Osteoblast (primary cell): ENCODE data around the gene TDRD9. TPM values are rescaled to one million over a fixed set of nuclear protein-coding genes. Genes with fewer than 3 reads are reported as not detected.

ENCODE experiments used
- DNase-seq: peaks from one replicate; pipeline ENCODE4 v3.0.0; 2011; ENCODE audit warnings: low spot score, mixed read lengths; ENCODE audit not compliant: insufficient read length; ENCODE audit errors: missing footprints
- H2AFZ ChIP-seq: 2 replicates; pipeline ENCODE4 v1.6.0; 2011; ENCODE audit warnings: mild to moderate bottlenecking, low read length
- H3K27ac ChIP-seq: 2 replicates; pipeline ENCODE4 v1.5.1; 2011; ENCODE audit warnings: mild to moderate bottlenecking, low read depth, low read length, moderate library complexity
- H3K27me3 ChIP-seq: 2 replicates; pipeline ENCODE4 v1.6.0; 2012; ENCODE audit warnings: mild to moderate bottlenecking, control low read depth, inconsistent platforms, low read length, moderate library complexity; ENCODE audit not compliant: insufficient read depth
- H3K36me3 ChIP-seq: 2 replicates; pipeline ENCODE4 v1.5.1; 2011; ENCODE audit warnings: mild to moderate bottlenecking, low read length, control low read depth, moderate library complexity; ENCODE audit not compliant: insufficient read depth
- H3K4me1 ChIP-seq: 2 replicates; pipeline ENCODE4 v1.5.1; 2011; ENCODE audit warnings: mild to moderate bottlenecking, low read length, control low read depth, moderate library complexity; ENCODE audit not compliant: insufficient read depth
- H3K4me2 ChIP-seq: 2 replicates; pipeline ENCODE4 v1.6.0; 2011; ENCODE audit warnings: mild to moderate bottlenecking, low read length; ENCODE audit not compliant: insufficient read depth
- H3K4me3 ChIP-seq: fragments of 200-600 bp; sonication (generic); 3 replicates; pipeline ENCODE4 v1.5.1; 2012; ENCODE audit warnings: mild to moderate bottlenecking, low read length, inconsistent platforms; ENCODE audit not compliant: insufficient read depth
- H3K79me2 ChIP-seq: 2 replicates; pipeline ENCODE4 v1.6.0; 2012; ENCODE audit warnings: mild to moderate bottlenecking, low read length, control low read depth, inconsistent platforms; ENCODE audit not compliant: insufficient read depth
- H3K9me3 ChIP-seq: 2 replicates; pipeline ENCODE4 v1.5.1; 2011; ENCODE audit warnings: low read depth, low read length, control low read depth
- H4K20me1 ChIP-seq: 2 replicates; pipeline ENCODE4 v1.6.0; 2012; ENCODE audit warnings: mild to moderate bottlenecking, low read length, control low read depth; ENCODE audit not compliant: insufficient read depth
- CTCF ChIP-seq: IDR thresholded peaks from 2 replicates; pipeline ENCODE4 v1.5.1; 2011; ENCODE audit warnings: mild to moderate bottlenecking, low read depth, low read length, moderate library complexity; ENCODE audit errors: extremely low read depth
- total RNA-seq: library from RNA; depleted of rRNA; stranded (reverse); fragments of >200 nt; gene quantifications from 2 replicates; pipeline ENCODE4 v1.2.3, GENCODE V29; 2012

Gene TDRD9
- total RNA-seq, 1 donor, result 1.1 TPM

DNA sequence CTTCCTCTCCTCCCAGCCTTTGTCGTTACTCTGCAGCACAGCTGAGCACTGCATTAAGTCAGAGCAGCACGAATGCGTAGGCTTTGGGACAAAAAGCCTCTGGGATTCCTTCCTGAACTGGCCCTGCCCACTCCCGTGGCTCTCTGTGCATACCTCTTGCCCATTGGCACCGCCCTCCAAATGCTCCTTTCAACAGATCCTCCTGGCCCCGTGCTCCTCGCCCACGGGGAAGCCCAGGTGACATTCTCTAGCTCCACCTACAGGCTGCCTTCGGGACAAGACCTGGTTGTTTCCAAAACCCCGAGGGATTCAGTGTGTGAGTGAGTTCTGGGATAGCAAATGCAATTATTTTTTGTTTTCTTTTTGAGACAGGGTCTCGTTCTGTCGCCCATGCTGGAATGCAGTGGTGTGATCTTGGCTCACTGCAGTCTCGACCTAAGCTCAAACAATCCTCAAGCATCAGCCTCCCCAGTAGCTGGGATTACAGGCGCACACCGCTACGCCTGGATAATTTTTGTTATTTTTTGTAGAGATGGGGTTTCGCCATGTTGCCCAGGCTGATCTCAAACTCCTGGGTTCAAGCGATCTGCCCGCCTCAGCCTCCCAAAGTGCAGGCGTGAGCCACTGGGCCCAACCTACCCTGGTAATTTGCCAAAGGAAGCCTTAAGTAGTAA lies 17.9 kb upstream of the TDRD9 start:
- no peak overlapping the region for H3K27ac ChIP-seq
- H3K27me3 ChIP-seq, result no peaks in the 10 kb centered on the region
- no peak for DNase-seq
- H3K4me3 ChIP-seq, result peak overlapping the region; percentile 11
- H3K4me1 ChIP-seq, result peaks cover 8% of the 10 kb centered on the region
- peak overlapping the region; percentile 71 for H3K4me2 ChIP-seq
- peak overlapping the region; percentile 79 for H2AFZ ChIP-seq
- TF ChIP-seq CTCF, result peak; percentile 77
- H3K9me3 ChIP-seq, result no peaks in the 10 kb centered on the region
- H3K79me2 ChIP-seq, result peaks cover 9% of the 10 kb centered on the region
- peaks cover 28% of the 10 kb centered on the region for H3K36me3 ChIP-seq
- no peaks in the 10 kb centered on the region for H4K20me1 ChIP-seq

DNA sequence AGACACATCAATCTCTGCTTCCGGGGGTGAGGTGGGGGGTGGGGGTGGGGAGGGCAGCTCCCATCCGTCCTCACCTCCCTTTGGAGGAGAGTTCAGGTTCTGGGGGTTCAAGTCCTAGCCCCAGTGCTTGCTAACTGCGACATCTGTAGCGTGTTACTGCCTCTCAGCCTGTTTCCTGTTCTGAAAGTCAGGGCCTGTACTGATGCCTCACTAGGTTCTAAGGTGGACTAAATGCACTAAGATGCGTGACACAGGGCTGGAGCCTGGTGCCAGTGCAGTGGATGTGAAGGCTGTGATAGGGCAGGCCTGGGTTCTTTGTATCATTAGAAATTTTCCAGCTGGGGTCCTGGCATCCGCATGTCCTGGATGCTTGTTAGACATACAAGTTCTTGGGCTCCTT lies 17.3 kb upstream of the TDRD9 start:
- no peak for TF ChIP-seq CTCF

GRCh38 chr14:103915616-103916015 lies 12.6 kb upstream of the TDRD9 start:
- H3K4me2 ChIP-seq, result no peak overlapping the region
- peaks cover 59% of the 10 kb centered on the region for H3K79me2 ChIP-seq

More for the DNA sequence above, 17.3 kb upstream of the TDRD9 start:
- H4K20me1 ChIP-seq, result peaks cover 4% of the 10 kb centered on the region
- no peaks in the 10 kb centered on the region for H3K9me3 ChIP-seq
- H3K4me3 ChIP-seq, result no peak overlapping the region
- H3K27me3 ChIP-seq, result no peaks in the 10 kb centered on the region
- peaks cover 8% of the 10 kb centered on the region for H3K4me1 ChIP-seq
- H3K27ac ChIP-seq, result no peak overlapping the region
- peaks cover 14% of the 10 kb centered on the region for H3K79me2 ChIP-seq
- no peak for DNase-seq
- H3K36me3 ChIP-seq, result peaks cover 29% of the 10 kb centered on the region
- no peak overlapping the region for H3K4me2 ChIP-seq
- H2AFZ ChIP-seq, result no peak overlapping the region

More at GRCh38 chr14:103915616-103916015, 12.6 kb upstream of the TDRD9 start:
- no peaks in the 10 kb centered on the region for H3K9me3 ChIP-seq
- H3K36me3 ChIP-seq, result peaks cover 33% of the 10 kb centered on the region
- H3K4me1 ChIP-seq, result peaks cover 3% of the 10 kb centered on the region
- no peak for TF ChIP-seq CTCF
- no peak overlapping the region for H3K27ac ChIP-seq
- H3K4me3 ChIP-seq, result no peak overlapping the region
- DNase-seq, result no peak
- H2AFZ ChIP-seq, result no peak overlapping the region
- no peaks in the 10 kb centered on the region for H3K27me3 ChIP-seq
- peaks cover 27% of the 10 kb centered on the region for H4K20me1 ChIP-seq
